NCI-H2029 (cell line): ENCODE data around the gene PLEKHN1.
A peak's percentile ranks its signal among the peaks of the same experiment; 100 is the strongest.
"Not testable (repeated sequence)": the region's sequence is repeated elsewhere in the genome, so short reads cannot be mapped to it uniquely, and the experiment has no call there.

Experiments
- DNase-seq: peaks from one replicate; lab custom pipeline; 2025; lab: John Stamatoyannopoulos, UW

The PLEKHN1 gene

DNA sequence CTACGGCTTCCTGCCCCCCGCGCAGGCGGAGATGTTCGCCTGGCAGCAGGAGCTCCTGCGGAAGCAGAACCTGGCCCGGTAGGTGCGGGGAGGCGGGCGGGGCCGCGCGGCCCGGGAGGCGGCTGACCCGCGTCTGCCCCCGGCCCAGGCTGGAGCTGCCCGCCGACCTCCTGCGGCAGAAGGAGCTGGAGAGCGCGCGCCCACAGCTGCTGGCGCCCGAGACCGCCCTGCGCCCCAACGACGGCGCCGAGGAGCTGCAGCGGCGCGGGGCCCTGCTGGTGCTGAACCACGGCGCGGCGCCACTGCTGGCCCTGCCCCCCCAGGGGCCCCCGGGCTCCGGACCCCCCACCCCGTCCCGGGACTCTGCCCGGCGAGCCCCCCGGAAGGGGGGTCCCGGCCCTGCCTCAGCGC, 23.9 kb upstream of the PLEKHN1 start:
- DNase-seq: no peak

GRCh38 chr1:942864-943533, 23.3 kb upstream of the PLEKHN1 start:
- no peak for DNase-seq

DNA sequence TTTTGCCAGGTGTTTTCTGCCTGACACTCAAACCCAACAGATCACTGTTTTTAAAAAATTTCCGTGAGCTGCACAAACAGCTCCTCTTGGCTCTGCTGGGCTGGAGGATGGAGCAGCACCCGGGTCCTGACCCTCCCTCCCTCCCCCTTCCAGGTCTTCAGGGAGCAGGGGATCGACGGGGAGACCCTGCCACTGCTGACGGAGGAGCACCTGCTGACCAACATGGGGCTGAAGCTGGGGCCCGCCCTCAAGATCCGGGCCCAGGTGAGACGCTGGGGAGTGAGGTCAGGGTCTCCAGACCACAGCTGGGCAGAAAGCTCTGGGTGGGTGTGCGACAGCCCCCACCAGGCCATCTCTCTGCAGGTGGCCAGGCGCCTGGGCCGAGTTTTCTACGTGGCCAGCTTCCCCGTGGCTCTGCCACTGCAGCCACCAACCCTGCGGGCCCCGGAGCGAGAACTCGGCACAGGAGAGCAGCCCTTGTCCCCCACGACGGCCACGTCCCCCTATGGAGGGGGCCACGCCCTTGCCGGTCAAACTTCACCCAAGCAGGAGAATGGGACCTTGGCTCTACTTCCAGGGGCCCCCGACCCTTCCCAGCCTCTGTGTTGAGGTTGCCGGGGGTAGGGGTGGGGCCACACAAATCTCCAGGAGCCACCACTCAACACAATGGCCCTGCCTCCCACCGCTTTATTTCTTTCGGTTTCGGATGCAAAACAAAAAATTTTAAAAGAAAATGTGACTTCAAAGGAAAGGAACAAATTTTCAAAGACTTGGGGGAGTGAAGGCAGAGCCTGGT, 22.5 kb upstream of the PLEKHN1 start:
- DNase-seq: no peak

GRCh38 chr1:944341-945325, 21.6 kb upstream of the PLEKHN1 start:
- no peak for DNase-seq

DNA sequence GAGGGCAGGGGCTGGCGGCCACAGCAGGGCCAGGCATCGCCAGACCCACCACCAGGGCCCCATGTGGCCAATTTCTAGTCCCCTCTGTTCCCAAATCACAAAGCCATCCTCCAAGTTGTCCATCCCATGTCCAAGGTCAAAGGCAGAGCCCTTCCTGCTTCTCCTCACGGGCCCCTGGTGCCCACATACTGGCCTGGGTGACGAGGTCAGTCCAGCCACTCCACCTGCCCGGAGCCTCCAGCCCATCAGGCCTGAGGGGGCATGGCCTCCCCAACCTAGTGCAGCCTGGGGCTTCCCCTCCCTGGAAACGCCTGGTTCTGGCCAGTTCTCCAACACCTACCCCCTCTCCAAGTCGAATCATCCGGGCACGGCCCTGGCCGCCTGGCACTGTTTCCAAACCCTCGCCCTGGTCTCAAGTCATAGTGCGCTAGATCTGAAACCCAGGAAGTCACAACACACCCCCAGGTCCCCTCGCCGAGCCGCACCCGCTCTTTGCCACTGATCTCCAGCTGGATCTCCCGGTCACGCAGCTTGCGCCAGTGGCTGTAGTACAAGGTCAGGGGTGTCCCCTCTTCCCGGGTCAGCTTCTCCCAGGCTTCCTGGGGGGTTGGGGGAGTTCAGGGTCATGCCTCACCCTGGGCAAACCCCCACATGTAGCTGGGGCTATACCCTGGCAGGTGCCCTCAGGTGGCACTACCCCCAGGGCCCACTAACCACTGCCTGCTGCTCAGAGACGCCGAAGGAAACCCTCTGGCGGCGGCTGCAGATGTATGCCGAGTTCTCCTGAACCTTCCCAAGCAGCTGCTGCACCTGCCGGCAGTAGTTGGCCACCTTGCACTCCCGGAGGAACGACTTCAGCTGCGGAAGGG, 20.4 kb upstream of the PLEKHN1 start:
- DNase-seq: no peak

DNA sequence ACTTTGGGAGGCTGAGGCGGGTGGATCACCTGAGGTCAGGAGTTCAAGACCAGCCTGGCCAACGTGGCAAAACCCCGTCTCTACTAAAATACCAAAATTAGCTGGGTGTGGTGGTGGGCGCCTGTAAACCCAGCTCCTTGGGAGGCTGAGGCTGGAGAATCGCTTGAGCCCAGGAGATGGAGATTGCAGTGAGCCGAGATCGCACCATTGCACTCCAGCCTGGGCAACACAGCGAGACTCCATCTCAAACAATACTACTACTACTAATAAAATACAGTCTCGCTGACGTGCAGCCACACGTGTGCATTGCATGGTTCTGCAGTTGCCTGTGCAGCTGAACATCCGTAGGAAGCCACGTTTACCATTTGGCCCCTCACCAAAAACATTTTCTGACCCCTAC, 19.5 kb upstream of the PLEKHN1 start:
- not testable (repeated sequence) for DNase-seq

- no peak for DNase-seq
Observed at GRCh38 chr1:947958-948357, 18.3 kb upstream of the PLEKHN1 start.

DNA sequence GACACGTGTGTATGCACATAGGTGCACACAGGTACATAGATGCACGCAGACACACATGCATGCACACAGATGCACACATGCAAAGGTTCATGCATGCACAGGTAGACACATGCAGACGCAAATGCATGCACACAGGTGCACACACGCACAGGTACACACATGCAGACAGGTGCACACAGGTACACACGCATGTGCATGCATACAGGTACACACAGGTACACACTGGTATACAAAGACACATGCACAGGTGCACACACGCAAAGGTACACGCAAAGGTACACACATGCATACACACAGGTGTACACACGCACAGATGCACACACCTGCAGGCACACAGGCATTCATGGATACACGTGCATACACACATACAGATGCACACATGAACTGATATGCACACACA, 16.0 kb upstream of the PLEKHN1 start:
- DNase-seq: no peak

GRCh38 chr1:950881-951280, 15.4 kb upstream of the PLEKHN1 start:
- no peak for DNase-seq

DNA sequence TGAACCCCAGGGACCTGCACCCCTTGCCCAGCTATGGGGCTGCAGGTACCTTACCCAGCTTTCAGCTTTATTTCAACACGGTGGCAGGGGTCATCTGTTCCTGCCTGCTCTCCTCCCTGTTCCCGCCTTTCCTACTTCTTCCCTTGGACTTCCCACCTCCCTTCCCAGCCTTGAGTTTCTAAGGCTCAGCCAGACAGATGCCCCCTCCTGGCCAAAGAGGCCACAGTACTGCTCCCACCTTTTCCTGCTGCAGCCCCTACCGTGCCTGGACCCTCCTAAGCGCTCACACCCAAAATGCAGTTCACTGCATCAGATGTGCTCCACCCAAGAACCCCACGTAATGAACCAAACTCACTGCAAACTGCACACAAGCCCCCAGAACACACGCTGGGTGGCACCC, 14.9 kb upstream of the PLEKHN1 start:
- no peak for DNase-seq

GRCh38 chr1:952201-952600, 14.1 kb upstream of the PLEKHN1 start:
- no peak for DNase-seq

DNA sequence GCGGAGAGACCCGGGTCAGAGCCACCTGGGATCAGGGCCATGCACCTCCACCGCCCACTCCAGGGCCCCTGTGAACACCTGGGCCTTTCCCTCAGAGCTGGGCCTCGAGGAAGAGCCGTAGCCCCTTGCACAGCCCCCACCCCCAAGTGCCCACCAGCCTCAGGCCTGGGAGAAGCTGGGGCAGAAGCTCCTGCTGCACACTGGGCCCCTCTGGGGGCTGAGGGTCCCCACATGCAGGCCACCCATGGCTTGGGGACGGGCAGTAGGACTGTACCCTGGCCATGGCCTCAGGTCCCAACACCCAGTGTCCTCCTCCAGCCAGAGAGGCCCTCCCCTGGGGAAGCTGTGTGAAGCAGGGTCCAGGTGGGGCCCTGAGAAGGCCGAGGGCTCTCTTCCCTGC, 13.7 kb upstream of the PLEKHN1 start:
- DNase-seq: no peak

- no peak for DNase-seq
Observed at GRCh38 chr1:953524-954320, 12.6 kb upstream of the PLEKHN1 start.

DNA sequence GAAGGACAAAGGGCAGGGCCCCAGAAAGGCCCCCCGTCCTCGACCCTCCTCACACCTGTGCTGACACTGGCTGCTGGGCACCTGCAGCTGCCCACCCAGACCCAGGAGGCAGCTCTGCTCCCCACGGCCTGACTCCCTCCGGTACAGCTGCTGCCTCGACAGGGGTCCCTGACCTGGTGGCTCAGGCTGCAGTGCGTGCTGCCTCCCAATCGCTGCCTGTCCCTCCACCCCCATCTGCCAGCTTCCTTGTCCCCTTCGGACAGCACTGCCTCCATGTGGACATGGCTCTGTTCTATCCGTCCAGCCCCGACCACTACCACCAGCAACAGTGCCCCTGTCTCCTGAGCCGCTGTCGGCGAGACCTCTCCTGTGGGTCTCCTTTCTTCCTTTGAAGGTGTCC, 11.4 kb upstream of the PLEKHN1 start:
- no peak for DNase-seq

DNA sequence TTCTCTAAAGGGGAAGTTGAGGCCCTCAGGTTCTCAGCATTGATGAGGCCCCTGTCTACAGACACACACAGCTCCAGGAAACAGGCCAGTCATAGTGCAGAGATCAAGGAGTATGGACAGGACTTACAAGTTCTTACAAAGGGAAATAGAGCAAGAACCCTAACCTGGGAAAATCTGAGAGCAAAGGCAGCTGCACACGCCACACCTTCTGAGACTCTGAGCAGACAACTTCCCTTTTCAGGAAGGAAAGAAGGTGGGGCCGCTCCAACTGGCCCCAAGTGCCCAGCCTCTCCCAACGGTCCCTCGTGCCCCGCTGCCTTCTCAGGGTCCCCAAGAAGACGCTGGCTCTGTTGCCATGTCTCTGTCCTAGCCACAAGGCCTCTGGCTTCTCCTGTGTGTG, 10.8 kb upstream of the PLEKHN1 start:
- no peak for DNase-seq

DNA sequence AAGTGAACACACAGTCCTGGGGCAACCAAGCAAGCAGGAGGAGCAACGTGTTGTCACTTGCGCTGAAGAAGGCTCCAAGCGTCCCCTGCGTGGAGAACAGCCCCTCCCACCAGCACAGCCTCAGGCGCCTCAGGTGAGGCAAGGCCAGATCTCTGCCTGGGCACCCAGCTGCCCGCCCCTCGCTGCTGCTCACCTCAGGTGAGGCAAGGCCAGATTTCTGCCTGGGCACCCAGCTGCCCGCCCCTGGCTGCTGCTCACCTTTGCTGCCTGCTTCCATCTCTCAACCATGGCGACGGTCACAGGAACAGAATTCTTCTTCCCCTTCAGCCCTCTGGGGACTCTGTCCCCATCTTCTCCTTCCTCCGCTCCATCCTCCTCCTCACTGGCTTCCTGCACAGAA, 9.6 kb upstream of the PLEKHN1 start:
- no peak for DNase-seq

GRCh38 chr1:958823-959730, 7.2 kb upstream of the PLEKHN1 start, which contains the start of gene NOC2L:
Gene NOC2L, minus strand, starts transcription at chr1:959256. Its CDS starts 16 bp downstream, at chr1:959240.
- peak; percentile 79 for DNase-seq

- DNase-seq: no peak
Observed at GRCh38 chr1:959731-960362, 6.4 kb upstream of the PLEKHN1 start.
